ENCODE results near the gene INMT. TPM values are rescaled to one million over a fixed set of nuclear protein-coding genes. Genes with fewer than 3 reads are reported as not detected.
"Not testable (repeated sequence)": the region's sequence is repeated elsewhere in the genome, so short reads cannot be mapped to it uniquely, and the experiment has no call there.

The INMT gene
- polyA plus RNA-seq, 1 experiment: 6.6 TPM

- ChIA-PET CTCF (interaction anchor here (2.5 kb wide), 1 partner anchor 23 kb away, joined by 8 read pairs; no protein-coding TSS in a partner anchor), POLR2A (no interaction called here)
- Histone ChIP-seq H3K27ac (ENCODE audit: low read depth, low read length) (no peak overlapping the region), H3K27me3 (ENCODE audit: control insufficient read depth, insufficient read depth, low read length) (peaks cover 8% of the 10 kb centered on the region), H3K4me3 (ENCODE audit: low read depth, low read length) (no peak overlapping the region), H3K9me3 (ENCODE audit: control insufficient read depth, insufficient read depth, low read length) (peaks cover 17% of the 10 kb centered on the region)
- TF ChIP-seq CTCF (IDR thresholded peaks at IDR 0.05; ENCODE audit: low read depth, low read length): no peak
- DNase-seq (ENCODE audit: low read depth, low spot score): no peak
Observed at GRCh38 chr7:30717181-30717580, 34.8 kb upstream of the INMT start.

- CTCF ChIA-PET: interaction anchor here (0.6 kb wide), 1 partner anchor 264 kb away, joined by 3 read pairs; no protein-coding TSS in a partner anchor
- DNase-seq (ENCODE audit: low read depth, low spot score); H3K27ac ChIP-seq (ENCODE audit: low read depth, low read length); POLR2A ChIA-PET; H3K4me3 ChIP-seq (ENCODE audit: low read depth, low read length): not testable (repeated sequence)
- peaks cover 17% of the 10 kb centered on the region for H3K9me3 ChIP-seq (ENCODE audit: control insufficient read depth, insufficient read depth, low read length)
- H3K27me3 ChIP-seq (ENCODE audit: control insufficient read depth, insufficient read depth, low read length): peaks cover 10% of the 10 kb centered on the region
Observed at GRCh38 chr7:30719434-30719833, 32.5 kb upstream of the INMT start.

- DNase-seq (ENCODE audit: low read depth, low spot score): no peak
- POLR2A ChIA-PET: no interaction called here
- Histone ChIP-seq H3K4me3 (ENCODE audit: low read depth, low read length) (no peak overlapping the region), H3K9me3 (ENCODE audit: control insufficient read depth, insufficient read depth, low read length) (peaks cover 15% of the 10 kb centered on the region), H3K27ac (ENCODE audit: low read depth, low read length) (no peak overlapping the region), H3K27me3 (ENCODE audit: control insufficient read depth, insufficient read depth, low read length) (peaks cover 16% of the 10 kb centered on the region)
- CTCF ChIA-PET: interaction anchor here (0.6 kb wide), 1 partner anchor 262 kb away, joined by 4 read pairs; no protein-coding TSS in a partner anchor
- no peak for TF ChIP-seq CTCF (IDR thresholded peaks at IDR 0.05; ENCODE audit: low read depth, low read length)
Observed at GRCh38 chr7:30721211-30721610, 30.7 kb upstream of the INMT start.

GRCh38 chr7:30722187-30722586, 29.7 kb upstream of the INMT start:
- H3K4me3 ChIP-seq (ENCODE audit: low read depth, low read length): no peak overlapping the region
- no peak overlapping the region for H3K27ac ChIP-seq (ENCODE audit: low read depth, low read length)
- peaks cover 19% of the 10 kb centered on the region for H3K27me3 ChIP-seq (ENCODE audit: control insufficient read depth, insufficient read depth, low read length)
- ChIA-PET CTCF (no interaction called here), POLR2A (no interaction called here)
- TF ChIP-seq CTCF (IDR thresholded peaks at IDR 0.05; ENCODE audit: low read depth, low read length): no peak
- DNase-seq (ENCODE audit: low read depth, low spot score): no peak
- peaks cover 9% of the 10 kb centered on the region for H3K9me3 ChIP-seq (ENCODE audit: control insufficient read depth, insufficient read depth, low read length)

- ChIA-PET CTCF (interaction anchor here (0.8 to 1.0 kb wide), 2 partner anchors 17 to 18 kb away, joined by 3 to 4 read pairs; no protein-coding TSS in a partner anchor), POLR2A (no interaction called here)
- H3K27me3 ChIP-seq (ENCODE audit: control insufficient read depth, insufficient read depth, low read length): peaks cover 22% of the 10 kb centered on the region
- no peak for DNase-seq (ENCODE audit: low read depth, low spot score)
- TF ChIP-seq CTCF (IDR thresholded peaks at IDR 0.05; ENCODE audit: low read depth, low read length): no peak
- no peak overlapping the region for H3K4me3 ChIP-seq (ENCODE audit: low read depth, low read length)
- H3K9me3 ChIP-seq (ENCODE audit: control insufficient read depth, insufficient read depth, low read length): peaks cover 7% of the 10 kb centered on the region
- no peak overlapping the region for H3K27ac ChIP-seq (ENCODE audit: low read depth, low read length)
Observed at GRCh38 chr7:30722671-30723070, 29.3 kb upstream of the INMT start.
